HCEC 1CT (cell line): ENCODE measurements around the gene FOXD4L4.
"Not testable (repeated sequence)": the region's sequence is repeated elsewhere in the genome, so short reads cannot be mapped to it uniquely, and the experiment has no call there.

Experiments
- DNase-seq: peaks from one replicate; pipeline ENCODE4 v3.0.0-alpha.2; 2017

FOXD4L4 gene

GRCh38 chr9:65737096-65737564, at the start of gene FOXD4L4:
Gene FOXD4L4 (plus strand): TSS chr9:65737146. CDS start chr9:65737146, 0 bp downstream.
- not testable (repeated sequence) for DNase-seq

- DNase-seq, result not testable (repeated sequence)
Measured at GRCh38 chr9:65703550-65703949, 33.4 kb upstream of the FOXD4L4 start.

GRCh38 chr9:65714445-65714844, 22.5 kb upstream of the FOXD4L4 start:
- DNase-seq, result not testable (repeated sequence)

GRCh38 chr9:65738133-65738532, 1.2 kb downstream of the FOXD4L4 start:
- DNase-seq, result not testable (repeated sequence)
